HG03060 (cell line): ENCODE data around the gene SLC2A5.

Source experiments
- ATAC-seq: cut with Tn5 transposase; IDR thresholded peaks from one replicate; pipeline ENCODE4 v1.9.1; 2021; ENCODE audit warnings: low read depth, moderate number of reproducible peaks; ENCODE audit not compliant: unreplicated experiment

SLC2A5 gene

GRCh38 chr1:9065213-9065751 lies 4.2 kb downstream of the SLC2A5 start:
- ATAC-seq = no peak

- ATAC-seq = no peak
These were observed 6.6 kb downstream of the SLC2A5 start for GRCh38 chr1:9062846-9063245.

- no peak for ATAC-seq
These were observed 7.4 kb downstream of the SLC2A5 start for GRCh38 chr1:9062021-9062471.

GRCh38 chr1:9061252-9061960 lies 8.0 kb downstream of the SLC2A5 start:
- no peak for ATAC-seq

GRCh38 chr1:9059891-9060744 lies 9.3 kb downstream of the SLC2A5 start:
- ATAC-seq = no peak

GRCh38 chr1:9058465-9058864 lies 11.0 kb downstream of the SLC2A5 start:
- ATAC-seq = no peak

- no peak for ATAC-seq
These were observed 11.6 kb downstream of the SLC2A5 start for GRCh38 chr1:9057851-9058250.

GRCh38 chr1:9052272-9053049 lies 17.0 kb downstream of the SLC2A5 start:
- no peak for ATAC-seq

GRCh38 chr1:9051379-9051778 lies 18.1 kb downstream of the SLC2A5 start:
- ATAC-seq = no peak

- ATAC-seq = no peak
These were observed 18.6 kb downstream of the SLC2A5 start for GRCh38 chr1:9050803-9051202.

GRCh38 chr1:9048551-9048950 lies 20.9 kb downstream of the SLC2A5 start:
- no peak for ATAC-seq

- no peak for ATAC-seq
These were observed 22.4 kb downstream of the SLC2A5 start for GRCh38 chr1:9047019-9047418.

- no peak for ATAC-seq
These were observed 23.4 kb downstream of the SLC2A5 start for GRCh38 chr1:9045861-9046510.

- ATAC-seq = no peak
These were observed 25.2 kb downstream of the SLC2A5 start for GRCh38 chr1:9044236-9044635.

- ATAC-seq = no peak
These were observed 27.2 kb downstream of the SLC2A5 start for GRCh38 chr1:9042272-9042671.

- no peak for ATAC-seq
These were observed 28.2 kb downstream of the SLC2A5 start for GRCh38 chr1:9041116-9041779.

GRCh38 chr1:9040659-9041030 lies 28.8 kb downstream of the SLC2A5 start:
- no peak for ATAC-seq

GRCh38 chr1:9039761-9040658 lies 29.4 kb downstream of the SLC2A5 start:
- no peak for ATAC-seq
